CD14-positive monocyte (primary cell): ENCODE measurements around the gene TECPR1. TPM values are rescaled to one million over a fixed set of nuclear protein-coding genes. Genes with fewer than 3 reads are reported as not detected.

Experiments
- DNase-seq, 3 donors: peaks; one replicate each; pipeline ENCODE4 v3.0.0-alpha.2; 2011 to 2022
- H2AFZ ChIP-seq: 2 replicates; pipeline ENCODE4 v1.6.0; 2012; ENCODE audit warnings: mild to moderate bottlenecking, low read depth, low read length, inconsistent platforms; ENCODE audit not compliant: insufficient read depth, poor library complexity, severe bottlenecking
- H3K27ac ChIP-seq, 2 donors: 1 replicate in 1 of 2; 2 replicates in 1 of 2; pipeline ENCODE4 v1.5.1; 2012 to 2013; ENCODE audit warnings: low read length in 2 of 2, control low read depth in 1 of 2, inconsistent platforms in 1 of 2, low read depth in 1 of 2, mild to moderate bottlenecking in 1 of 2
- H3K27me3 ChIP-seq, 2 donors: one replicate each; pipeline versions ENCODE4 v1.6.0 to v1.6.1; 2011 to 2013; ENCODE audit warnings: low read length in 2 of 2; ENCODE audit not compliant: control insufficient read depth in 2 of 2, insufficient read depth in 2 of 2
- H3K36me3 ChIP-seq, 2 donors: replicated peaks in 1 of 2; 1 replicate in 1 of 2; 2 replicates in 1 of 2; pipeline versions ENCODE4 v1.5.1 to v1.6.1; 2012 to 2013; ENCODE audit warnings: low read length in 2 of 2, control low read depth in 1 of 2, inconsistent platforms in 1 of 2, mild to moderate bottlenecking in 1 of 2; ENCODE audit not compliant: insufficient read depth in 2 of 2, control insufficient read depth in 1 of 2
- H3K4me1 ChIP-seq, 2 donors: 1 replicate in 1 of 2; 2 replicates in 1 of 2; pipeline versions ENCODE4 v1.5.1 to v1.6.1; 2012 to 2013; ENCODE audit warnings: low read length in 2 of 2, control low read depth in 1 of 2, inconsistent platforms in 1 of 2, mild to moderate bottlenecking in 1 of 2, moderate library complexity in 1 of 2; ENCODE audit not compliant: insufficient read depth in 2 of 2, control insufficient read depth in 1 of 2
- H3K4me2 ChIP-seq: replicated peaks from 2 replicates; pipeline ENCODE3; 2012; ENCODE audit warnings: low read length, moderate library complexity, mild to moderate bottlenecking; ENCODE audit not compliant: poor library complexity, severe bottlenecking; ENCODE audit errors: extremely low read depth
- H3K4me3 ChIP-seq, 3 experiments: fragments of 200-600 bp in 1 of 3; sonication (generic) in 1 of 3; replicated peaks in 1 of 3; 1 replicate in 2 of 3; 2 replicates in 1 of 3; pipeline ENCODE4 v1.5.1; 2011 to 2013; ENCODE audit warnings: low read length in 3 of 3, mild to moderate bottlenecking in 3 of 3, control low read depth in 2 of 3, low read depth in 2 of 3, inconsistent platforms in 1 of 3, moderate library complexity in 1 of 3
- H3K79me2 ChIP-seq: 2 replicates; pipeline ENCODE4 v1.6.0; 2012; ENCODE audit warnings: mild to moderate bottlenecking, control low read depth, inconsistent platforms, low read length, moderate library complexity; ENCODE audit not compliant: insufficient read depth
- H3K9ac ChIP-seq: 2 replicates; pipeline ENCODE4 v1.6.0; 2017; ENCODE audit warnings: low read length, mild to moderate bottlenecking; ENCODE audit not compliant: insufficient read depth, poor library complexity, severe bottlenecking
- H3K9me3 ChIP-seq, 2 donors: replicated peaks in 1 of 2; 1 replicate in 1 of 2; 2 replicates in 1 of 2; pipeline versions ENCODE4 v1.5.1 to v1.6.1; 2012 to 2013; ENCODE audit warnings: low read length in 2 of 2, control low read depth in 1 of 2; ENCODE audit not compliant: control insufficient read depth in 1 of 2, insufficient read depth in 1 of 2
- H4K20me1 ChIP-seq: 2 replicates; pipeline ENCODE4 v1.6.0; 2012; ENCODE audit warnings: mild to moderate bottlenecking, low read length, control low read depth, moderate library complexity; ENCODE audit not compliant: insufficient read depth
- H3K27ac Mint-ChIP-seq, 7 donors: one replicate each; pipeline ENCODE4 v1.8.0; 2020; ENCODE audit warnings: mild to moderate bottlenecking in 7 of 7, mixed read lengths in 7 of 7, moderate library complexity in 6 of 7, inconsistent platforms in 2 of 7
- H3K27me3 Mint-ChIP-seq, 3 donors: one replicate each; pipeline ENCODE4 v1.8.0; 2021 to 2022; ENCODE audit warnings: low read depth in 3 of 3, mild to moderate bottlenecking in 3 of 3, mixed read lengths in 3 of 3, moderate library complexity in 3 of 3, inconsistent platforms in 1 of 3
- H3K36me3 Mint-ChIP-seq, 2 donors: one replicate each; pipeline ENCODE4 v1.8.0; 2020; ENCODE audit warnings: mixed read lengths in 2 of 2, inconsistent platforms in 1 of 2, mild to moderate bottlenecking in 1 of 2
- H3K4me1 Mint-ChIP-seq: one replicate; pipeline ENCODE4 v1.8.0; 2020; ENCODE audit warnings: mild to moderate bottlenecking, mixed read lengths
- H3K4me3 Mint-ChIP-seq, 2 donors: one replicate each; pipeline ENCODE4 v1.8.0; 2020; ENCODE audit warnings: mild to moderate bottlenecking in 2 of 2, mixed read lengths in 2 of 2, moderate library complexity in 1 of 2
- H3K9me3 Mint-ChIP-seq, 7 donors: one replicate each; pipeline ENCODE4 v1.8.0; 2020 to 2022; ENCODE audit warnings: mixed read lengths in 7 of 7, mild to moderate bottlenecking in 6 of 7, moderate library complexity in 6 of 7, inconsistent platforms in 2 of 7
- WGBS: methylation state at CpG from one replicate; pipeline ENCODE4 v1.1.5; 2013; ENCODE audit warnings: missing lambda C conversion rate; ENCODE audit not compliant: insufficient coverage; 5-methylcytosine and 5-hydroxymethylcytosine counted together
- intact Hi-C, 2 donors: fragments of 100-400 bp; cut with micrococcal nuclease; formaldehyde crosslinking; loops; one replicate each; pipeline versions ENCODE4 v1.15.0 to v1.15.1; 2023
- polyA plus RNA-seq, 3 donors: library from polyadenylated mRNA; depleted of rRNA in 1 of 3; unstranded in 2 of 3; stranded (reverse) in 1 of 3; fragments of 300-500 nt in 2 of 3; fragments of >200 nt in 1 of 3; fragmentation: Illumina TruSeq in 2 of 3; gene quantifications; 1 replicate in 2 of 3; 2 replicates in 1 of 3; pipeline ENCODE4 v1.2.3, GENCODE V29; 2012 to 2021
- TF ChIP-seq, protein P1 (sequence below): fragments of 200-600 bp; IDR thresholded peaks from one replicate; pipeline ENCODE4 v1.8.0; 2022; ENCODE audit warnings: antibody characterized with exemption, mild to moderate bottlenecking

The TECPR1 gene
- polyA plus RNA-seq, 3 donors, result 5.7 to 20.0 (median 10.2) TPM

DNA sequence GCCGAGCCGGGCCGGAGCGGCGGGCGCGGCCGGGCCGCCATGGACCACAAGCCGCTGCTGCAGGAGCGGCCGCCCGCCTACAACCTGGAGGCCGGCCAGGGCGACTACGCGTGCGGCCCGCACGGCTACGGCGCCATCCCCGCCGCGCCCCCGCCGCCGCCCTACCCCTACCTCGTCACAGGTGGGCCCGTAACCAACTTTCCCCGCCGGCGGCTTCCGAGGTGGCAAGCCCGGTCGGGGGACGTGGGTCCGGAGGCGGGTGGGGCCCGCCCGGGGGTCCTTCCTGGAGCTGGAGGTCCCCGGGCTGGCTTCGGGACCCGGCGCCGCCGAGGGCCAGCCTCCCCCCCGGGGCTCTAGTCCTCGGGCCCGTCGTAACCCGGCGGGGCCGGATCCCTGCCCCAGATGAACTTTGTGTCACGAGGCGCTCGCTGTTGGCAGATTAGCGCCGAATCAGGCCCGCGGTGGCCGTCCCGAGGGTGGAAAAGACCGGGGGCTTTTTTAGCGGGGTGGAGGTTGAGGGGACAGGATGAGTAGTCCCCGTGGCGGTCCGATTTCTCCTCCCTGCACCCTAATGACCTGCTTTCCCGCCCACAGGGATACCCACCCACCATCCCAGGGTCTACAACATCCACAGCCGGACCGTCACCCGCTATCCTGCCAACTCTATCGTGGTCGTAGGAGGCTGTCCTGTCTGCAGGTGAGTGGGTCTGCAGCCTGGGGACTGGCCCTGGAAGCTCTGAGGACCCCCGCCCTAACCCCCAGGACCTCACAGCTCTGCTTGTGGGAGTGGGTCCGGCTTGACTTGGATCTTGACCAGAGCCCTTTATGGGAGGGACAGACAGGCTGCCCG lies 29.9 kb upstream of the TECPR1 start:
- peak overlapping the region; percentile 98 for H3K9ac ChIP-seq
- H3K79me2 ChIP-seq, result peaks cover 57% of the 10 kb centered on the region
- 3% methylated on average over 59 of the region's 77 CpGs for WGBS
- DNase-seq, result peak in 1 of 3 donors; percentile 30
- peaks cover 0 to 2% (median 0%) of the 10 kb centered on the region in 3 donors for H3K27me3 Mint-ChIP-seq
- no peaks in the 10 kb centered on the region for H3K9me3 ChIP-seq
- H3K4me1 ChIP-seq, result peaks cover 49 to 62% of the 10 kb centered on the region in 2 donors
- TF ChIP-seq, protein P1, sequence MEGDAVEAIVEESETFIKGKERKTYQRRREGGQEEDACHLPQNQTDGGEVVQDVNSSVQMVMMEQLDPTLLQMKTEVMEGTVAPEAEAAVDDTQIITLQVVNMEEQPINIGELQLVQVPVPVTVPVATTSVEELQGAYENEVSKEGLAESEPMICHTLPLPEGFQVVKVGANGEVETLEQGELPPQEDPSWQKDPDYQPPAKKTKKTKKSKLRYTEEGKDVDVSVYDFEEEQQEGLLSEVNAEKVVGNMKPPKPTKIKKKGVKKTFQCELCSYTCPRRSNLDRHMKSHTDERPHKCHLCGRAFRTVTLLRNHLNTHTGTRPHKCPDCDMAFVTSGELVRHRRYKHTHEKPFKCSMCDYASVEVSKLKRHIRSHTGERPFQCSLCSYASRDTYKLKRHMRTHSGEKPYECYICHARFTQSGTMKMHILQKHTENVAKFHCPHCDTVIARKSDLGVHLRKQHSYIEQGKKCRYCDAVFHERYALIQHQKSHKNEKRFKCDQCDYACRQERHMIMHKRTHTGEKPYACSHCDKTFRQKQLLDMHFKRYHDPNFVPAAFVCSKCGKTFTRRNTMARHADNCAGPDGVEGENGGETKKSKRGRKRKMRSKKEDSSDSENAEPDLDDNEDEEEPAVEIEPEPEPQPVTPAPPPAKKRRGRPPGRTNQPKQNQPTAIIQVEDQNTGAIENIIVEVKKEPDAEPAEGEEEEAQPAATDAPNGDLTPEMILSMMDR, result no peak
- no peaks in the 10 kb centered on the region for H3K9me3 Mint-ChIP-seq
- H4K20me1 ChIP-seq, result peaks cover 48% of the 10 kb centered on the region
- peaks cover 56% of the 10 kb centered on the region for H3K4me1 Mint-ChIP-seq
- peak overlapping the region; percentile 92 to 97 for H3K4me3 Mint-ChIP-seq
- H3K4me2 ChIP-seq, result peak overlapping the region; percentile 100
- peak overlapping the region; percentile 98 to 99 for H3K27ac ChIP-seq
- H3K27me3 ChIP-seq, result no peaks in the 10 kb centered on the region
- H2AFZ ChIP-seq, result no peak overlapping the region
- H3K4me3 ChIP-seq, result peak overlapping the region; percentile 85 to 96 (median 91)
- peak overlapping the region; percentile 96 to 99 (median 98) for H3K27ac Mint-ChIP-seq
- intact Hi-C loops, result loop anchor here (5.0 to 10.0 kb wide), 2 partner anchors 150 to 523 kb away; no protein-coding TSS in a partner anchor
- peaks cover 23 to 37% of the 10 kb centered on the region in 2 donors for H3K36me3 Mint-ChIP-seq
- H3K36me3 ChIP-seq, result peaks cover 4 to 7% of the 10 kb centered on the region in 2 donors

DNA sequence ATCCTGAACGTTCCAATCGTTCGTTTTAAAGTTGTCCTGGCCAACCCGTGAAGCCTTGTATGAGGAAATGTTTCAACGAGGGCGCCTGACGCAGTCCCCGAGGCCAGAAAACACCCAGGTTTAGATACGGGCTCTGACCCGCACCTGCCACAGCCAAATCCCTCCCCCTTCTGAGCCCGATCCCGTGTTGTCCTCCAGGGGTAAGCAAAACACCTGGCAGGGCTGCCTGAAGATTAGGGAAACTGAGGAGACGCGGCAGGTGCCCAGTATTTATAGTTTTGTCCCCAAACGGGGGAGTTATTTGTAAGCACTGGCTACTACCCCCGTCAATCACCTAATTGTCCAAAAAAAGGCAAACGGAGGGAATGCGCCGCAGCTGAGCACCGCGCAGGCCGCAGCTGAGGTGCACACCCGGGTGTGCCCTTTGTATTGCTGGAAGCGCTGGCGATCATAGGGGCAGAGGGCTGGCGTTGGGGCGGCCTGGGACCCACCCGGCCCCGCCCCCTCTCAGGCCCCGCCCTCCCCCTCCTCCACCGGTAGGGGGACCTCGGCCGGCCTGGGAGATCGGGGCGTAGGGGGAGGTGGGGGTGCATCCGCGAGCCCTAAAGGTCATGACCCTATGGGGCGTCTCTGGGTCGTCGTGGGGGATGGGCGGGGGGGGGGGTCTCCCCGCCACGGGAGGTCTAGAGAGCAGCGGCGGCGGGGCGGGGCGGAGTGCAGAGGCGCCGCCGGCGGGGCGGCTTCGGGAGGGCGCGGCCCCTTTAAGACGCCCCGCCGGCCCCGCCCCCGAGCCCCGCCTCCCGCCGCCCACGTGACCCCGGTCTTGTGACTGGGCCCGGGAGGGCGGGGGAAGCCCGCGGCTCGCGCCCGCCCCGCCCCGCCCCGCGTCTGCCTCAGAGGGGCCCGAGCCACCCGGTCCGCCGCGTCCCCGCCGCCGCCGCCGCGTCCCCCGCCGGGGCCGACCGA lies 29.0 kb upstream of the TECPR1 start, which contains the start of gene BRI3:
BRI3 (plus strand) TSS at position 896 of the 966 bp plus-strand sequence. CDS start 110 bp downstream, outside the sequence.
- intact Hi-C loops, result loop anchor here (5.0 to 10.0 kb wide), 2 partner anchors 149 to 524 kb away; no protein-coding TSS in a partner anchor
- Mint-ChIP-seq H3K36me3 (peaks cover 19 to 31% of the 10 kb centered on the region in 2 donors), H3K27me3 (peaks cover 0 to 2% (median 0%) of the 10 kb centered on the region in 3 donors), H3K9me3 (no peaks in the 10 kb centered on the region), H3K27ac (peak within 1 kb of the TSS; percentile 96 to 99 (median 98)), H3K4me3 (peak within 1 kb of the TSS; percentile 92 to 97), H3K4me1 (peaks cover 54% of the 10 kb centered on the region)
- peak; percentile 85 to 90 (median 89) for DNase-seq
- Histone ChIP-seq H3K9ac (peak within 1 kb of the TSS; percentile 98), H4K20me1 (peaks cover 39% of the 10 kb centered on the region), H3K27ac (peak within 1 kb of the TSS; percentile 98 to 99), H3K4me3 (peak within 1 kb of the TSS; percentile 85 to 96 (median 91)), H2AFZ (peak within 1 kb of the TSS; percentile 80), H3K27me3 (no peaks in the 10 kb centered on the region), H3K79me2 (peaks cover 48% of the 10 kb centered on the region), H3K9me3 (no peaks in the 10 kb centered on the region), H3K36me3 (peaks cover 0 to 2% of the 10 kb centered on the region in 2 donors), H3K4me1 (peaks cover 47 to 62% of the 10 kb centered on the region in 2 donors), H3K4me2 (peak within 1 kb of the TSS; percentile 100)
- TF ChIP-seq, protein P1, result peak; percentile 36
- WGBS, result under 1% methylated on average over 75 of the region's 92 CpGs
